Measurements from ENCODE around the gene EDN3.

EDN3 gene

GRCh38 chr20:59307270-59307669, 6.9 kb downstream of the EDN3 start:
- no peak for DNase-seq (ENCODE audit: low read depth in 1 of 2, low spot score in 1 of 2)

DNA sequence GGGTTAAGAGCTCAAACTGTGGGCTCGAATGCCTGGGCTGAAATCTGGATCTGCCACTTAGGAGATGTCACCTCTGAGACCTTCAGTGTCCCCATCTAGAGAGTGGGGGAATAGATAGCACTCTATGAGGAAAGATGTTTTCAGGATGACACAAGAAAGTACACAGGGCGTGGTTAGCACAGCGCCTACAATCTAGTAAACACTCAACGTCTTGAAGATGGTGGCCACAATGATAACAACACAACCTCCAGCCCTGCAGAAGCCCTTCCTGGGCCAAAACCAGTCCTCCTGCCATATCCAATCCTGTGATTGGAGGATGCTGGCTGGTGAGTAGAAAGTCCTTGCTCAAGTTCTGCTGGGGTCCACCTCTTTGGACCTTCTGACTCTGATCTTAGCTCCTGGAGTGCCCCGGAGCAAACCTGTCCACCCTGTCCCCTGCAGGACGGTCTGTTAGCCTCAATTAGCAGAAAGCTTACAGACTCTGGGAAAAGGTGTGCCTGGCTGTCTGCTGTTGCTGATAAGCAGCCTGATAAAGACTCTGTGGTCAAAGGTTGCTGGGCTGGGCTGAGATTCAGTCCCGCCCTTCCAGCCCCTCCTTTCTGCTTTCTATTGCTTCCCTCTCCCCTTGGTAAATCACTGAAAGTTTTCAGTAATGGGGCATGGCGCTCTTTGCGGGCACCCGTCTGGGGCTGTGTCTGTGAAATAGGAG, 8.2 kb downstream of the EDN3 start:
- DNase-seq (ENCODE audit: low read depth in 1 of 2, low spot score in 1 of 2): no peak

- DNase-seq (ENCODE audit: low read depth in 1 of 2, low spot score in 1 of 2): no peak
Measured at GRCh38 chr20:59309218-59309617, 8.8 kb downstream of the EDN3 start.

GRCh38 chr20:59314997-59315396, 14.6 kb downstream of the EDN3 start:
- DNase-seq (ENCODE audit: low read depth in 1 of 2, low spot score in 1 of 2): no peak

GRCh38 chr20:59316911-59317731, 16.7 kb downstream of the EDN3 start:
- no peak for DNase-seq (ENCODE audit: low read depth in 1 of 2, low spot score in 1 of 2)

GRCh38 chr20:59318201-59318790, 17.9 kb downstream of the EDN3 start:
- DNase-seq (ENCODE audit: low read depth in 1 of 2, low spot score in 1 of 2): no peak

DNA sequence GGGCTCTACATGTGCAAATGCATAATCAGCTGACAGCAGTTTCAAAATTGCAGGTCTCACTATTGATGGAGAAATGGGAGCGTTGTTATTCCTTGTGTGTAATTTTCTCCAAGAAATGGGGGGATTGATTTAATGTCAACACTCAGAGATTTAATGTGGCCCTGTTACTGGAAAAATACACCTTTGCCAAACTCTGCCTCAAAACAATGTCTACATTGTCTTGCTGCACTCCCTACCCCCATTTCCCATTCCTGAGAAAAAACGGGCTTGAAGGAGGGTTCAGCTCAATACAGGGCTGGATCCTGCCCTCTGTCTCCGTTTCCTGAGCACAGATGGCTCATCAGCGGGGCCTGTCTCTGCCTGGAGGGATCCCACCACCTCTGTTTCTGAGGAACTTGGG, 18.4 kb downstream of the EDN3 start:
- DNase-seq (ENCODE audit: low read depth in 1 of 2, low spot score in 1 of 2): no peak

DNA sequence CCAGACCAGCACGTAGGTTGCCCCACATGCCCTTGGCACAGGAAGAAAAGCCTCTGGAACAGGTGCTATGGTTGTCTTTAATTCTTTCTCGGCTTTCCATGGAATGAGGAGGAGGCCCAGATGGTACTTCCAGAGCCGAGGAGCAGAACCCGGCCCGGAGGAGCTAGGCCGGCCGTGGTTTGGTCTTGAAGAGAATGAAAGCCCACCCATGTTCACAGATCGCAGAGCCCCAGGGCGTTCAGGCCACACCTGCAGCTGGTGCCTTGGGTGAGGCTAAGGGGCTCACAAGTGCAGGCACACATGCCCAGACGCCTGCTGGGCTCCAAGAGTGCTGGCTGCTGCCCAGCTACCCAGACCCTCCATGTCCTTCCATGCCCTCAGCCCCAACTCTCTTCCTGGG, 20.0 kb downstream of the EDN3 start:
- DNase-seq (ENCODE audit: low read depth in 1 of 2, low spot score in 1 of 2): no peak

- no peak for DNase-seq (ENCODE audit: low read depth in 1 of 2, low spot score in 1 of 2)
Measured at GRCh38 chr20:59320854-59321647, 20.6 kb downstream of the EDN3 start.

- no peak for DNase-seq (ENCODE audit: low read depth in 1 of 2, low spot score in 1 of 2)
Measured at GRCh38 chr20:59322081-59322480, 21.7 kb downstream of the EDN3 start.

- no peak for DNase-seq (ENCODE audit: low read depth in 1 of 2, low spot score in 1 of 2)
Measured at GRCh38 chr20:59322585-59323454, 22.4 kb downstream of the EDN3 start.

GRCh38 chr20:59323731-59324130, 23.3 kb downstream of the EDN3 start:
- no peak for DNase-seq (ENCODE audit: low read depth in 1 of 2, low spot score in 1 of 2)

DNA sequence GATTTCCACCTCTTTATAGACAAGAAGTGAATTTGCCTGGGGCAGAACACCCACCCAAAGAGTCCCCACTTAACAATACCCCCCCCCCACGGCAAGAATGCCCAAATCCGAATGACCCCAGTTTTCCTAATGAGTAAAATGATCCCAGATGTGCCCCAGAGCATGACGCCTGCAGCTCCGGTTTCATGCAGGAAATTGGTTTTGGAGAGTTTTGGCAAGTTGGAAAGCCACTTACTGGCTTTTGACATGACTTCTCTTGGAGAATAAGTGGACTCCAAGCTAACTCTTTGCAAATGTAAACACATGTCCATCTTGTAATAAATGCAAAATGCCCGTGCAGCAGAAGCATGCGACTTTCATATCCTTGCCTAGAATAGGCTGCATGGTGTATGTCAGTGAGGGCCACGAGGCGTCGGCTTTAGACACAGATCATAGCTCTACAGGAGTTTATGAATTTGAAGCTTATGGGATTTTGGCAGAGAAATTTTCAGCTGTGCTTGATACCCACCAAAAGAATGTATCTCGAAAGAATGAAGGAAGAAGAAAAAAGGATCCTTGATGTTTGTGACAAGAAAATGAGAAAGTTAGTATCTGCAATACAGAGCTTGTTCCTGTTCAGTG, 24.2 kb downstream of the EDN3 start:
- DNase-seq (ENCODE audit: low read depth in 1 of 2, low spot score in 1 of 2): no peak

GRCh38 chr20:59325142-59325523, 24.7 kb downstream of the EDN3 start:
- DNase-seq (ENCODE audit: low read depth in 1 of 2, low spot score in 1 of 2): no peak

DNA sequence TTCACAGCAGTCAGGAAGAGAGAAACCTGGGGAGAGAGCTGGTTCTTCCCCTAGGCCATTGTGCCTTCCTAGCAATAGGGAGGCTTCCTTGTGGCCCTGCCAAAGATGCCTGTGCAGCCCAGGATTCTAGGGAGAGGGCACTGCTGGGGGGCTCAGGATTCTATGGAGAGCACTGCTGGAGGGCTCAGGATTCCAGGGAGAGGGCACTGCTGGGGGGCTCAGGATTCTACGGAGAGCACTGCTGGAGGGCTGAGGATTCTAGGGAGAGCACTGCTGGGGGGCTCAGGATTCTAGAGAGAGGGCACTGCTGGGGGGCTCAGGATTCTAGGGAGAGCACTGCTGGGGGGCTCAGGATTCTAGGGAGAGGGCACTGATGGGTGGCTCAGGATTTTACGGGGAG, 25.8 kb downstream of the EDN3 start:
- DNase-seq (ENCODE audit: low read depth in 1 of 2, low spot score in 1 of 2): no peak

- DNase-seq (ENCODE audit: low read depth in 1 of 2, low spot score in 1 of 2): no peak
Measured at GRCh38 chr20:59328071-59328470, 27.7 kb downstream of the EDN3 start.

DNA sequence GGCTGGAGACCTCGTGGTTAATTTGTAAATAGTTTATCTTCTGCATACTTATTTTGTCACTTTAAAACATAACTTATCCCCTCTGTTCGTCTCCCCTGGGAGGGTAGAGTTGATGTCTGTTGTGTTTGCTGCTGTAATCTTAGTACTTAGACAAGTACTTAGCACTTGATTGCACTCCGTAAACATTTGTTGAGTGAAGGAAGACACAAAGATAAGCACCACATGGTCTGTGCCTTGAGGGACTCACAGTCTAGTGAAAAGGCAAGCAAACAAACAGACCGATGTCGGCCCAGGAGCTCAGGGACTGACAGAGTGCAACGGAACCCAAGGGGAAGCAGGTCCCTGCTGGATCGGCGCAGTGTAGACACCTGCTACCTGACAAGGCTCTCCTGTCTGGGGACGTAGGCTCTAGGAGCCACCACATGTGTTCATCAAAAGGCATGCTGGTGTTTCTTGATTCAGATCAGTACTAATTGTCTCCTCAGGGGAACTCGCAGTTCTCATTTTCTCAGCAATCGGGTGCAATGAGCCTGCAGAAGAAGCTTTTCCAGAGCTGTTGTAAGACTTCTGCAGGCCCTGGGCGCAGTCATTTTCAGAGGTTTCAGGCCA, 31.4 kb downstream of the EDN3 start:
- no peak for DNase-seq (ENCODE audit: low read depth in 1 of 2, low spot score in 1 of 2)

DNA sequence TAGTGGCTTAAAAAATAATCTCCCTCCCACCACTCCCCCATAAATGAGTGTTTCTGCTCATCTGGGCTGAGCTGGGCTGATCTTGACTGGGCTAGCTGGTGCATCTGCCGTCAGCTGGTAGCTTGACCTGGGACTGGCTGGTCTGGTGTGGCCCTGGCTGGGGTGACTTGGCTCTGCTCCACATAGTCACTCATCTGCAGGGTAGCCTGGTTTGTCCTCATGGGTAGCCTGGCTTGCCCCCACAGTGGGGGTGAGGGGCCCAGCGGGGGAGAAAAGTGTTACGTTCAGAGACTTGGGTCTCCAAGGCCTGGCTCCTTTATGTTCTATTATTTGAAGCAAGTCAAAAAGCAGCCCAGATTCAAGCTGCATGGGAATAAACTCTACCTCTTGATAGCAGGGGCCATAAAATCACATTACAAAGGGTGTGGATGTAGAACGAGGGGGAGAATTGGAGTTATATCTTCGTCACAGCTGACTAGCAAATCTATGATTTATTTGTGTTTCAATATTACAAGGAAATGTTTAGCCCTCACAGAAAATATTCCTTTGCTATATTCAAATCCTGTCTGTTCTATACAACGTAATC, 32.9 kb downstream of the EDN3 start:
- no peak for DNase-seq (ENCODE audit: low read depth in 1 of 2, low spot score in 1 of 2)

DNA sequence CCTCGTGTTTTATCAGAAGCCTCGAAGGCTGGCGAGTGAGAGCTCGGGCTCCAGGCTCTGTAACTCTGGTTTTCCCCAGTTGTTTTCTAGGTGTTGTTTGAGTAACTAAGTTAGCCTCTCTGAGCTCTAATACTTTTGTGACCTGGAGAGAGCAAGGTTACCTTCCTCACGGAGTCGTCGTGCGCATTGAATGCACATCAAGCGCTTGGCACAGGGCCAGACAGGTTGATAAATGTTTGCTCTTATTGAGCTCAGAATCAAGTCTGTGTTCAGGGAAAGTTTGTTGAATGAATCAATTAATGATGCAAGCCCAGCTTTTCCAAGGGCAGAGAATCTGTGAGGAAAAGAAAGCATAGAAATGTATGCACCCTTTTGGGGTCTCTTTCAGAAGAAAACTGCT, 33.5 kb downstream of the EDN3 start:
- no peak for DNase-seq (ENCODE audit: low read depth in 1 of 2, low spot score in 1 of 2)

All from stimulated activated CD4-positive, alpha-beta T cell treated with anti-CD3 and anti-CD28 coated beads, Interleukin-15, amount 100 ng/mL, for 1 hour (primary cell).